Measurements from ENCODE around the gene CLIP2. TPM values are rescaled to one million over a fixed set of nuclear protein-coding genes. Genes with fewer than 3 reads are reported as not detected.

CLIP2 gene
- total RNA-seq, 1 experiment from 2014 or later: 28.9 TPM

- H3K4me1 ChIP-seq (ENCODE audit: insufficient read depth, low read length, poor library complexity, severe bottlenecking): peaks cover 6% of the 10 kb centered on the region
- ChIA-PET POLR2A (ENCODE audit: low non-redundant PET) (interaction anchor here (0.6 kb wide), 1 partner anchor 271 kb away, joined by 3 read pairs; no protein-coding TSS in a partner anchor), CTCF (no interaction called here)
- H3K36me3 ChIP-seq (ENCODE audit: insufficient read depth, low read length, poor library complexity, severe bottlenecking): no peaks in the 10 kb centered on the region
- no peak overlapping the region for H3K4me3 ChIP-seq (ENCODE audit: low read depth, low read length, poor library complexity, severe bottlenecking)
- no peak for DNase-seq (ENCODE audit: low spot score)
- no TSS peak for BruUV-seq (replicated peaks)
- TF ChIP-seq EZH2 (IDR thresholded peaks at IDR 0.05; ENCODE audit: borderline replicate concordance, low read depth, low read length, poor library complexity, severe bottlenecking) (no peak), CTCF (conservative IDR thresholded peaks at IDR 0.05; ENCODE audit: low read depth, low read length) (no peak)
- no peaks in the 10 kb centered on the region for H3K9me3 ChIP-seq (ENCODE audit: low read depth, low read length, poor library complexity, severe bottlenecking)
- intact Hi-C loops (cut with micrococcal nuclease; ENCODE audit: unreplicated experiment): no loop called here
- H3K27ac ChIP-seq (ENCODE audit: low read depth, low read length, poor library complexity, severe bottlenecking): no peak overlapping the region
- H3K27me3 ChIP-seq (replicated peaks; ENCODE audit: insufficient read depth, low read depth, low read length, poor library complexity): no peaks in the 10 kb centered on the region
Measured at GRCh38 chr7:74441801-74442200, 152.6 kb downstream of the CLIP2 start.

GRCh38 chr7:74443543-74444247, 154.5 kb downstream of the CLIP2 start:
- CTCF ChIA-PET: no interaction called here
- no peak for TF ChIP-seq EZH2 (IDR thresholded peaks at IDR 0.05; ENCODE audit: borderline replicate concordance, low read depth, low read length, poor library complexity, severe bottlenecking)
- no peak for TF ChIP-seq CTCF (conservative IDR thresholded peaks at IDR 0.05; ENCODE audit: low read depth, low read length)

GRCh38 chr7:74449144-74449543, 159.9 kb downstream of the CLIP2 start:
- TF ChIP-seq CTCF (conservative IDR thresholded peaks at IDR 0.05; ENCODE audit: low read depth, low read length) (no peak), EZH2 (IDR thresholded peaks at IDR 0.05; ENCODE audit: borderline replicate concordance, low read depth, low read length, poor library complexity, severe bottlenecking) (no peak)
- Histone ChIP-seq H3K27ac (ENCODE audit: low read depth, low read length, poor library complexity, severe bottlenecking) (no peak overlapping the region), H3K27me3 (replicated peaks; ENCODE audit: insufficient read depth, low read depth, low read length, poor library complexity) (no peaks in the 10 kb centered on the region), H3K9me3 (ENCODE audit: low read depth, low read length, poor library complexity, severe bottlenecking) (no peaks in the 10 kb centered on the region), H3K36me3 (ENCODE audit: insufficient read depth, low read length, poor library complexity, severe bottlenecking) (no peaks in the 10 kb centered on the region), H3K4me1 (ENCODE audit: insufficient read depth, low read length, poor library complexity, severe bottlenecking) (peaks cover 5% of the 10 kb centered on the region), H3K4me3 (ENCODE audit: low read depth, low read length, poor library complexity, severe bottlenecking) (no peak overlapping the region)
- intact Hi-C loops (cut with micrococcal nuclease; ENCODE audit: unreplicated experiment): no loop called here
- ChIA-PET CTCF (no interaction called here), POLR2A (ENCODE audit: low non-redundant PET) (no interaction called here)
- BruUV-seq (replicated peaks): no TSS peak
- no peak for DNase-seq (ENCODE audit: low spot score)

More at GRCh38 chr7:74443543-74444247, 154.5 kb downstream of the CLIP2 start:
- intact Hi-C loops (cut with micrococcal nuclease; ENCODE audit: unreplicated experiment): no loop called here
- Histone ChIP-seq H3K9me3 (ENCODE audit: low read depth, low read length, poor library complexity, severe bottlenecking) (no peaks in the 10 kb centered on the region), H3K27me3 (replicated peaks; ENCODE audit: insufficient read depth, low read depth, low read length, poor library complexity) (no peaks in the 10 kb centered on the region), H3K4me3 (ENCODE audit: low read depth, low read length, poor library complexity, severe bottlenecking) (no peak overlapping the region), H3K36me3 (ENCODE audit: insufficient read depth, low read length, poor library complexity, severe bottlenecking) (no peaks in the 10 kb centered on the region), H3K4me1 (ENCODE audit: insufficient read depth, low read length, poor library complexity, severe bottlenecking) (peaks cover 6% of the 10 kb centered on the region), H3K27ac (ENCODE audit: low read depth, low read length, poor library complexity, severe bottlenecking) (no peak overlapping the region)
- BruUV-seq (replicated peaks): no TSS peak
- POLR2A ChIA-PET (ENCODE audit: low non-redundant PET): interaction anchor here (0.5 kb wide), 1 partner anchor 61 kb away, joined by 6 read pairs; no protein-coding TSS in a partner anchor
- no peak for DNase-seq (ENCODE audit: low spot score)

Data from A673 (cell line).